ENCODE data around the gene ISLR2. TPM values are rescaled to one million over a fixed set of nuclear protein-coding genes. Genes with fewer than 3 reads are reported as not detected.

Gene ISLR2
- total RNA-seq, 1 experiment from 2014 or later = 0.64 TPM

GRCh38 chr15:74182131-74182530 lies 51.7 kb downstream of the ISLR2 start:
- H3K27me3 ChIP-seq (replicated peaks; ENCODE audit: insufficient read depth, low read depth, low read length, poor library complexity) = no peaks in the 10 kb centered on the region
- no TSS peak for BruUV-seq (replicated peaks)
- CTCF ChIA-PET = no interaction called here

GRCh38 chr15:74184582-74185091 lies 54.3 kb downstream of the ISLR2 start:
- CTCF ChIA-PET = no interaction called here
- intact Hi-C loops (cut with micrococcal nuclease; ENCODE audit: unreplicated experiment) = no loop called here
- no peak for TF ChIP-seq EZH2 (IDR thresholded peaks at IDR 0.05; ENCODE audit: borderline replicate concordance, low read depth, low read length, poor library complexity, severe bottlenecking)
- TF ChIP-seq, protein P1, sequence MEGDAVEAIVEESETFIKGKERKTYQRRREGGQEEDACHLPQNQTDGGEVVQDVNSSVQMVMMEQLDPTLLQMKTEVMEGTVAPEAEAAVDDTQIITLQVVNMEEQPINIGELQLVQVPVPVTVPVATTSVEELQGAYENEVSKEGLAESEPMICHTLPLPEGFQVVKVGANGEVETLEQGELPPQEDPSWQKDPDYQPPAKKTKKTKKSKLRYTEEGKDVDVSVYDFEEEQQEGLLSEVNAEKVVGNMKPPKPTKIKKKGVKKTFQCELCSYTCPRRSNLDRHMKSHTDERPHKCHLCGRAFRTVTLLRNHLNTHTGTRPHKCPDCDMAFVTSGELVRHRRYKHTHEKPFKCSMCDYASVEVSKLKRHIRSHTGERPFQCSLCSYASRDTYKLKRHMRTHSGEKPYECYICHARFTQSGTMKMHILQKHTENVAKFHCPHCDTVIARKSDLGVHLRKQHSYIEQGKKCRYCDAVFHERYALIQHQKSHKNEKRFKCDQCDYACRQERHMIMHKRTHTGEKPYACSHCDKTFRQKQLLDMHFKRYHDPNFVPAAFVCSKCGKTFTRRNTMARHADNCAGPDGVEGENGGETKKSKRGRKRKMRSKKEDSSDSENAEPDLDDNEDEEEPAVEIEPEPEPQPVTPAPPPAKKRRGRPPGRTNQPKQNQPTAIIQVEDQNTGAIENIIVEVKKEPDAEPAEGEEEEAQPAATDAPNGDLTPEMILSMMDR (conservative IDR thresholded peaks at IDR 0.05; ENCODE audit: low read depth, low read length) = no peak
- Histone ChIP-seq H3K4me1 (ENCODE audit: insufficient read depth, low read length, poor library complexity, severe bottlenecking) (no peaks in the 10 kb centered on the region), H3K9me3 (ENCODE audit: low read depth, low read length, poor library complexity, severe bottlenecking) (no peaks in the 10 kb centered on the region), H3K27ac (ENCODE audit: low read depth, low read length, poor library complexity, severe bottlenecking) (no peak overlapping the region), H3K27me3 (replicated peaks; ENCODE audit: insufficient read depth, low read depth, low read length, poor library complexity) (no peaks in the 10 kb centered on the region), H3K36me3 (ENCODE audit: insufficient read depth, low read length, poor library complexity, severe bottlenecking) (no peaks in the 10 kb centered on the region), H3K4me3 (ENCODE audit: low read depth, low read length, poor library complexity, severe bottlenecking) (no peak overlapping the region)
- POLR2A ChIA-PET (ENCODE audit: low non-redundant PET) = no interaction called here
- BruUV-seq (replicated peaks) = no TSS peak
- no peak for DNase-seq (ENCODE audit: low spot score)

More at GRCh38 chr15:74182131-74182530, 51.7 kb downstream of the ISLR2 start:
- POLR2A ChIA-PET (ENCODE audit: low non-redundant PET) = no interaction called here
- TF ChIP-seq EZH2 (IDR thresholded peaks at IDR 0.05; ENCODE audit: borderline replicate concordance, low read depth, low read length, poor library complexity, severe bottlenecking) = no peak
- TF ChIP-seq, protein P1 (conservative IDR thresholded peaks at IDR 0.05; ENCODE audit: low read depth, low read length) = no peak
- DNase-seq (ENCODE audit: low spot score) = no peak
- H3K4me1 ChIP-seq (ENCODE audit: insufficient read depth, low read length, poor library complexity, severe bottlenecking) = peaks cover 10% of the 10 kb centered on the region
- H3K9me3 ChIP-seq (ENCODE audit: low read depth, low read length, poor library complexity, severe bottlenecking) = no peaks in the 10 kb centered on the region
- intact Hi-C loops (cut with micrococcal nuclease; ENCODE audit: unreplicated experiment) = no loop called here
- H3K27ac ChIP-seq (ENCODE audit: low read depth, low read length, poor library complexity, severe bottlenecking) = no peak overlapping the region
- no peaks in the 10 kb centered on the region for H3K36me3 ChIP-seq (ENCODE audit: insufficient read depth, low read length, poor library complexity, severe bottlenecking)
- H3K4me3 ChIP-seq (ENCODE audit: low read depth, low read length, poor library complexity, severe bottlenecking) = no peak overlapping the region

GRCh38 chr15:74185710-74186348 lies 55.4 kb downstream of the ISLR2 start:
- H3K9me3 ChIP-seq (ENCODE audit: low read depth, low read length, poor library complexity, severe bottlenecking) = no peaks in the 10 kb centered on the region
- no TSS peak for BruUV-seq (replicated peaks)
- ChIA-PET CTCF (no interaction called here), POLR2A (ENCODE audit: low non-redundant PET) (no interaction called here)
- intact Hi-C loops (cut with micrococcal nuclease; ENCODE audit: unreplicated experiment) = no loop called here
- no peak overlapping the region for H3K27ac ChIP-seq (ENCODE audit: low read depth, low read length, poor library complexity, severe bottlenecking)
- no peaks in the 10 kb centered on the region for H3K36me3 ChIP-seq (ENCODE audit: insufficient read depth, low read length, poor library complexity, severe bottlenecking)
- TF ChIP-seq, protein P1 (conservative IDR thresholded peaks at IDR 0.05; ENCODE audit: low read depth, low read length) = no peak
- no peak for TF ChIP-seq EZH2 (IDR thresholded peaks at IDR 0.05; ENCODE audit: borderline replicate concordance, low read depth, low read length, poor library complexity, severe bottlenecking)
- H3K4me1 ChIP-seq (ENCODE audit: insufficient read depth, low read length, poor library complexity, severe bottlenecking) = no peaks in the 10 kb centered on the region
- DNase-seq (ENCODE audit: low spot score) = no peak
- no peaks in the 10 kb centered on the region for H3K27me3 ChIP-seq (replicated peaks; ENCODE audit: insufficient read depth, low read depth, low read length, poor library complexity)
- no peak overlapping the region for H3K4me3 ChIP-seq (ENCODE audit: low read depth, low read length, poor library complexity, severe bottlenecking)

Other genes starting within 250 kb of the ISLR2 start
- gene LOXL1, start 204.1 kb upstream of the ISLR2 start, total RNA-seq (2021) = 117 and 128 TPM in 2 replicates
- gene STOML1, start 138.3 kb upstream of the ISLR2 start, total RNA-seq (2021) = 7.3 and 10.3 TPM in 2 replicates
- gene PML, start 135.9 kb upstream of the ISLR2 start, total RNA-seq (2021) = 39.7 and 40.0 TPM in 2 replicates
- not detected in 2 replicates for gene GOLGA6A, start 48.0 kb upstream of the ISLR2 start, total RNA-seq (2021)
- gene ISLR, start 43.1 kb downstream of the ISLR2 start, total RNA-seq (2021) = 0.41 and 0.74 TPM in 2 replicates
- 0.84 and 1.5 TPM in 2 replicates for gene STRA6, start 72.2 kb downstream of the ISLR2 start, total RNA-seq (2021)
- not detected in 2 replicates for gene CCDC33, start 105.7 kb downstream of the ISLR2 start, total RNA-seq (2021)
- gene CYP11A1, start 237.1 kb downstream of the ISLR2 start, total RNA-seq (2021) = not detected in 2 replicates